ENCODE data around the gene RGS19.
A peak's percentile ranks its signal among the peaks of the same experiment; 100 is the strongest.

Gene RGS19

DNA sequence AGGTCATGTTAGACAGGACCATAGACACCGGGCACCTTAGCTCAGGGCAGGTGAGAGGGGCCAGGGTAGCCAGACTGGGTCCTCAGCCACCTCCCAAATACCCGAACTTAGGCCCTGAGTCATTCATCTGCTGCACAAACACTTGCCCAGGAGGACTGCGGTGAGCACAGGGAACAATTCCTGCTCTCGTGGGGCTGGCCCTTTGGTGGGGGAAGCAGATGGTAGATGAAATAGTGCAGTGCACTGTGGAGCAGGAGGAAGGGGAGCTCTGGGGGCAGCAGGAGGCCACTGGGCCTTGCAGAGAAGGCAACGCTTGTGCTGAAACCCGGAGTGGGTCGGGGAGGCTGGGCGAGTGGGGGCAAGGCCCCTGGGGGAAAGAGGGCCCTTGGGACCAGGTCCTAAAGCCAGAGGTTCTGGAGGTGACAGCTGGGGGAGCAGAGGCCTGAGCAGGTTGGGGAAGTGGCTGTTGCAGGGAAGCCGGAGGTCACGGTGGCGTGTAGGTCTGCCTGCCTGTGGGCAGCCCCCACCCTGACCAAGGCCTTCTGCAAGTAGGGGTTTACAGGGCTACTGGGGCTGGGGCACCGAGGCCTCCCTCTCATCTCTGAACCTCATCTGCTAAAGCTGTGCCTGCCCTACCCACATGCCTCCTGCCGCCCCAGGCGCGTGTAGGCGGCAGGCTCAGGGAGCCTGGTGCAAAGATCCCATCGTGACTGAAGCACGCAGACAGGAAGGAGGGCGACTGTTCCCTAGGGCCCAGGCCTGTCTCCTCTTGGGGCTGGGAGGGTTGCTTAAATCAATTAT, 32.7 kb upstream of the RGS19 start:
- DNase-seq (ENCODE audit: low spot score), result no peak
- TF ChIP-seq, protein P1, sequence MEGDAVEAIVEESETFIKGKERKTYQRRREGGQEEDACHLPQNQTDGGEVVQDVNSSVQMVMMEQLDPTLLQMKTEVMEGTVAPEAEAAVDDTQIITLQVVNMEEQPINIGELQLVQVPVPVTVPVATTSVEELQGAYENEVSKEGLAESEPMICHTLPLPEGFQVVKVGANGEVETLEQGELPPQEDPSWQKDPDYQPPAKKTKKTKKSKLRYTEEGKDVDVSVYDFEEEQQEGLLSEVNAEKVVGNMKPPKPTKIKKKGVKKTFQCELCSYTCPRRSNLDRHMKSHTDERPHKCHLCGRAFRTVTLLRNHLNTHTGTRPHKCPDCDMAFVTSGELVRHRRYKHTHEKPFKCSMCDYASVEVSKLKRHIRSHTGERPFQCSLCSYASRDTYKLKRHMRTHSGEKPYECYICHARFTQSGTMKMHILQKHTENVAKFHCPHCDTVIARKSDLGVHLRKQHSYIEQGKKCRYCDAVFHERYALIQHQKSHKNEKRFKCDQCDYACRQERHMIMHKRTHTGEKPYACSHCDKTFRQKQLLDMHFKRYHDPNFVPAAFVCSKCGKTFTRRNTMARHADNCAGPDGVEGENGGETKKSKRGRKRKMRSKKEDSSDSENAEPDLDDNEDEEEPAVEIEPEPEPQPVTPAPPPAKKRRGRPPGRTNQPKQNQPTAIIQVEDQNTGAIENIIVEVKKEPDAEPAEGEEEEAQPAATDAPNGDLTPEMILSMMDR (IDR thresholded peaks at IDR 0.05; ENCODE audit: borderline replicate concordance, control extremely low read depth, extremely low read depth, insufficient read depth, missing control alignments), result no peak
- in situ Hi-C loops (cut with MboI; ENCODE audit: low sequenced_read_pairs, unreplicated experiment), result no loop called here

DNA sequence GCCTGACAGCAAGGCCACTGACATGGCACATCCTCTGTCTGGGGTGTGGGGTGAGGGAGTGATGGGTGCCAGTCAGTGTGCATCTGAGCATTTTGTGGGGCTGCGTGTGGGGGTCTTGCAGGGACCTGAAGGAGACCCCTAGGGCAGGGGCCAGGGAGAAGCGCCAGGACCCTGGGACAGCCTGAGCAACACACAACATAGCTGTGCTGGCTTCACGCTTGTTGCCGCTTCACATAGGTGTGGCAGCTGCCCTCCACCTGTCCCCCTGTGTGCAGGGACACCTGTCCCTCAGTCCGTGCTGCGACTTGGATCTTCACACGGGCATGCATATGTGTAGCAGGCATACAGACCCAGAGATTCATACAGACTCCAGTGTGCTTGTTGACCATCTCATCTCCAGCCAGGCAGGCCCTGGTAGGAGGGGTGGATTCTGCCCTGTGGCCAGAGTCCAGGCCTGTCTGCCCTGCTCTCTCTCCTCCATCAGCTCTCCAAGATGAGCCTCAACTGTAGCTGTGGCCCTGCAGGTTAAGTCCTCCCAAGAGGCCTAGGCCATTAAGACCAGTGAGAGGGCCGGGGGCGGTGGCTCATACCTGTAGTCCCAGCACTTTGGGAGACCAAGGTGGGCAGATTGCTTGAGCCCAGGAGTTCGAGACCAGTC, 31.2 kb upstream of the RGS19 start:
- DNase-seq (ENCODE audit: low spot score), result no peak
- TF ChIP-seq, protein P1 (IDR thresholded peaks at IDR 0.05; ENCODE audit: borderline replicate concordance, control extremely low read depth, extremely low read depth, insufficient read depth, missing control alignments), result no peak
- in situ Hi-C loops (cut with MboI; ENCODE audit: low sequenced_read_pairs, unreplicated experiment), result no loop called here

DNA sequence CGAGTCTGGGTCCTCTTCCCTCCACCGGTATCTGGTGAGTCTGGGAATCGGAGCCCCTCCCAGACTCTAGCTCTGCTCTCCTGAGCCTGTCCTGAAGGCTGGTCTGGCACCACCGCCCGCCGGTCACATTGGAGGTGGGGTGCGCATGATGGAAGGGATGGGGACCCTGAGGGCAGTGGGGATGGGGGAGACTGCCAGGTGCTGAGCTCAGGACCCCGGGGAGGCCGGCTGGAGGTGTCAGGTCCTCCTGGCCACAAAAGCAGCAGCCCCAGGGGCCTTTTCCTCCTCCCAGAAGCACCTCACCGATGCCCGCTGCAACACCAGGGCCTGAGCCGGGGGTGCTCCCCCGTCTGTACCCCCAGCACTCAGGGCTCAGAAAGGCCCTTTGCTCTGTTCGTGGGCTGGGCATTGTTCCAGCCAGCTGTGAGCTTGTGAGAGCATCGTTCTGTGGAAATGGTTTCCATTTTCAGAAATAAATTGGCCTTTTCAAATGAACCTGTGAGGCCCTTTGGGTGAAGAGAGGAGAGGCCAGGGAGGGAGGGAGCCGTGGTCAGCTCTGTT, 30.6 kb upstream of the RGS19 start:
- no peak for DNase-seq (ENCODE audit: low spot score)
- in situ Hi-C loops (cut with MboI; ENCODE audit: low sequenced_read_pairs, unreplicated experiment), result no loop called here
- TF ChIP-seq, protein P1 (IDR thresholded peaks at IDR 0.05; ENCODE audit: borderline replicate concordance, control extremely low read depth, extremely low read depth, insufficient read depth, missing control alignments), result no peak

DNA sequence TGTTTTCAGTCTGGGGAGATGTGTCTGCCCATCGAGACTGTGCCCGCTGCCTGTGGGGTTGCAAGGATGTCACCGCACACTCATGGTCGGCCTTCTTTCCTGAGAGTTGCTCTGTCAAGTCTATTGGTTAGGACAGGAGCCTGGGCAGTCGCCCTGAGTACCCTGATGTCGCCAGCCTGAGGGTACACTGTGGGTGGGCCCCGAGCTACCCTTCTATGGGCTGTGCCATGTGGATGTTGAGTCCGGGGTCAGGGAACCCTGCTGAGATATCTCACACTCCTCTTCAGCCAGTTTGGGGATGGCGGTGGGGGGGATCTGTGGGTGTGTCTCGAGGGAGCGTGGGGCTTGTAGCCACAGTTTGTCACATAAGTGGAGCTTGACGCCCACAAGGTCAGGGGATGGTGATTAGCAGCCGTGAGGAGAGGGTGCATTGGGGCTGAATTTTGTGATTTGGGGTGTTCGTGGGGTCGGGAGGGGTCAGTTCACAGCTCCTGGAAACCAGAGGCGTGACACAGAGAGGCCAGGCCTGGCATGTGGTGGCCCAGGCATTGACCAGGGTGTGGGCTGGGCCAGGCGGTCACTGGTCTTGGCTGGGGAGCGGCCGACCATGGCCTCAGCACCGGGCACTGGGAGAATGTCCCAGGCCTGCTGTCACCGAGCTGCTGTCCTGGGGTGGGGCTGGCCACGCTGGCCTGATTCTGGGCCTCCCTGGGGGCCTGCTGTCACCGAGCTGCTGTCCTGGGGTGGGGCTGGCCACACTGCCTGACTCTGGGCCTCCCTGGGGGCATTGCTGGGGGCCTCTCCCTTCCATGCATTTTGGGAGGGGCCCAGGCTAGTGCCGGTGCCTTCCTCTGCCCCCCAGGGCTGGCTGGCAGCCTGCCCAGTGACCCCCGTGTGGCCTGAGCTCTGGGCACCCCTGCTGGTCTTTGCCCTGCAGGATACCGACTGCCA, 29.7 kb upstream of the RGS19 start:
- in situ Hi-C loops (cut with MboI; ENCODE audit: low sequenced_read_pairs, unreplicated experiment), result no loop called here
- DNase-seq (ENCODE audit: low spot score), result no peak
- TF ChIP-seq, protein P1 (IDR thresholded peaks at IDR 0.05; ENCODE audit: borderline replicate concordance, control extremely low read depth, extremely low read depth, insufficient read depth, missing control alignments), result no peak

DNA sequence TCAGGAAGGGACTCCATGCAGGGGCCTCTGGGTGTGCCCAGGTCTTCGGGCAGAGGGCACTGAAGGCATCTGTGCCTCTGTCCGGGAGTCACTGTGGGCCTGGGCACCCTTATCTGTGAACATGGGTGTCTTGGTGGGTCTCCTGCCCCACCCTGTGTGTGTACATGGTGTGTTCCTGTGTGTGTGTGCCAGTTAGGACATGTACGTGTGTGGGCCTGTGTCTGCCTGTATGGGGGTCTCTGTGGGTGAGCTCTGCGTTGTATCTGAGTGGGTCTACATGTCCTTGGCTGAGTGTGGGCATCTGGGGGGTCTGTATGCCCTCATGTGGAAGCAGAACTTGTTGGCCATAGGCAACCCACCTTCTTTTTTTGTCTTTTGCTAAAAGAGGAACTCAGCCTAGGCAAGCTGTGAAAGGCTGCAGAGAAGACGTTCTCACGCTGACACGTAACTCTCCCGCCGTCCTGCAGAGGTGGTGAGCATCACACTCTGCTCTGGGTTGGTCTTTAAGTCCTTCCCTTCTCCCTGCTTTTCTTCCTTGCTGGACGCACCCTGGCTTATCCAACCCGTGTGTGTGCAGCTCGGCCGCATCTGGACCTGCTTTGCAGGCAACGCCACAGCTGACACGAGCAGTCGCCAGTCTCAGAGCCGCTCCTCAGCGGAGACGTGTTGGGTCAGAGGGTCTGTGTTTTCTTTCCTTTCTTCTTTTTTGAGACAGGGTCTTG, 28.6 kb upstream of the RGS19 start:
- DNase-seq (ENCODE audit: low spot score), result peak; percentile 72
- TF ChIP-seq, protein P1 (IDR thresholded peaks at IDR 0.05; ENCODE audit: borderline replicate concordance, control extremely low read depth, extremely low read depth, insufficient read depth, missing control alignments), result no peak
- in situ Hi-C loops (cut with MboI; ENCODE audit: low sequenced_read_pairs, unreplicated experiment), result no loop called here
